Subcutaneous adipose tissue (tissue), 4 donors: ENCODE results near the gene MAGI3. TPM values are rescaled to one million over a fixed set of nuclear protein-coding genes. Genes with fewer than 3 reads are reported as not detected.

ENCODE experiments used
- CTCF ChIP-seq: fragments of 450-650 bp; IDR thresholded peaks from one replicate; pipeline ENCODE4 v1.5.1; 2016; ENCODE audit warnings: low read depth, mild to moderate bottlenecking, control low read depth, antibody characterized with exemption, moderate library complexity
- total RNA-seq, 4 donors: library from RNA; depleted of rRNA; stranded (reverse); fragments of >200 nt; gene quantifications; one replicate each; pipeline ENCODE4 v1.1.0, GENCODE V29; 2016

The MAGI3 gene
- total RNA-seq, 4 donors from 2014 or later, result 11.6 to 19.4 (median 15.7) TPM

- TF ChIP-seq CTCF, result no peak
Observed at GRCh38 chr1:113691184-113691583, 300.9 kb downstream of the MAGI3 start.

- no peak for TF ChIP-seq CTCF
Observed at GRCh38 chr1:113692342-113692741, 302.0 kb downstream of the MAGI3 start.

- no peak for TF ChIP-seq CTCF
Observed at GRCh38 chr1:113692824-113693431, 302.6 kb downstream of the MAGI3 start.

DNA sequence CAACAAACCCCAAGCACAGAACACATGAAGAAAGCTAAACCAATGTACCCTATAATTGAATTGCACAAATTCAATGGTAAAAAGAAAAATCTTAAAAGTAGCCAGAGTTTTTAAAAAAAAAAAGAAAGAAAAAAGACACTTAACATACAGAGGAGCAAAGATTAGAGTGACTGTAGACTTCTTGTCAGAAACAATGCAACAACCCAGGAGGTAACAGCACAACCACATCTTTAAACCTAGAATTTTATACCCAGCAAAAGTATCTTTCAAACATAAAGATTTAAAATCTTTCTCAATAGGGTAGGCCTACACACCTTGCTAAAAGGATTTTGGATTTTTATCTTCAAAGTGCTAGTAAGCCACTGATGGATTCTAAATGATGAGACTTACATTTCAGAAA, 304.6 kb downstream of the MAGI3 start:
- TF ChIP-seq CTCF, result no peak

DNA sequence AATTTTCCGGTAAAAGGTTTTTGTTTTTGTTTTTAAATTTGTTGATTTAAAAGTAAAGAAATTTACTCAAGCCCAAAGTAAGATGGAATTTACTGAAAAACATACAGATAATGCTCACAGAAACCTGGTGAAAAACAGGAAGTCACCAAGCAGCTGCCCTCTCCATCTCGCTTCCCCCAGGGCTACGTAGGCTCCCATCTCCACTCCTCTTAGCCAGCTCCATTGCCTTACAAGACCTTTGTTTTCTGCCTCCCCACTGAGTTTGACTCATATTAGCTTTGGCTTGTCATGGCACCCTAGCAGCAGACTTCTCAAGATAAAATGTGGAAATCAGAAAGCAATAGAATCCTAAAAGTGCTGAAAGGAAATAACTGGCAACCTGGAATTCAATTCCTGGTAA, 311.1 kb downstream of the MAGI3 start:
- no peak for TF ChIP-seq CTCF

DNA sequence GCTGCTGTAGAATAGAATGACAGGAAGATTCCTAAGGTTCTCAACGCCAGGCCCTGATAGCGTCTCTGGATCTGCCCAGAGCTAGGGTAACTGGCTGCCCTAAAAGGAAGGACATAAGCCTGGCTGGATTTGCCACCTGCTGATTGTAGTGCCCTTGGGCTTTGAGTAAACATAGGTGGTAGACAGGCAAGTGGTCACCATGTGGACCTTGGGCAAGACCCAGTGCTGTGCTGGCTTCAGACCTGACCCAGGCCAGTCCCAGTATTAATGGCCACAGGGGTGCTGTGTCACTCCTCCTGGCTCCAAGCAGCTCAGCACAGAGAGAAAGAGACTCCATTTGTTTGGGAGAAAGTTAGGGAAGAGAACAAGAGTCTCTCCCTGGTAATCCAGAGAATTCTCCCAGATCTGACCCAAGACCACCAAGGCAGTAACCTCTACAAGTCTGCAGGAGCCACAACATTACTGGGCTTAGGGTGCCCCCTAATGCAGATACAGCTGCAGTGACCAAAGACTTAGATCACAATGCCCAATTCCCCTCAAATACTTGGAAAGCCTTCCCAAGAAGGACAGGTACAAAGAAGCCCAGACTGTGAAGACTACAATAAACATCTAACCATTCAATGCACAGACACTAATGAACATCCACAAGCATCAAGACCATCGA, 324.4 kb downstream of the MAGI3 start:
- TF ChIP-seq CTCF, result no peak

GRCh38 chr1:113721010-113721409, 330.7 kb downstream of the MAGI3 start:
- TF ChIP-seq CTCF, result no peak
